Measurements from ENCODE around the gene HOXB3. TPM values are rescaled to one million over a fixed set of nuclear protein-coding genes. Genes with fewer than 3 reads are reported as not detected.
A peak's percentile ranks its signal among the peaks of the same experiment; 100 is the strongest.

The HOXB3 gene
- total RNA-seq, 1 donor from 2014 or later: not detected

- Histone ChIP-seq H3K9ac (ENCODE audit: low read length) (peak overlapping the region; percentile 59), H4K20me1 (ENCODE audit: insufficient read depth, low read length) (peaks cover 24% of the 10 kb centered on the region), H3K27ac (ENCODE audit: low read depth, low read length) (no peak overlapping the region)
These were observed 6.9 kb upstream of the HOXB3 start for GRCh38 chr17:48596735-48597527.

DNA sequence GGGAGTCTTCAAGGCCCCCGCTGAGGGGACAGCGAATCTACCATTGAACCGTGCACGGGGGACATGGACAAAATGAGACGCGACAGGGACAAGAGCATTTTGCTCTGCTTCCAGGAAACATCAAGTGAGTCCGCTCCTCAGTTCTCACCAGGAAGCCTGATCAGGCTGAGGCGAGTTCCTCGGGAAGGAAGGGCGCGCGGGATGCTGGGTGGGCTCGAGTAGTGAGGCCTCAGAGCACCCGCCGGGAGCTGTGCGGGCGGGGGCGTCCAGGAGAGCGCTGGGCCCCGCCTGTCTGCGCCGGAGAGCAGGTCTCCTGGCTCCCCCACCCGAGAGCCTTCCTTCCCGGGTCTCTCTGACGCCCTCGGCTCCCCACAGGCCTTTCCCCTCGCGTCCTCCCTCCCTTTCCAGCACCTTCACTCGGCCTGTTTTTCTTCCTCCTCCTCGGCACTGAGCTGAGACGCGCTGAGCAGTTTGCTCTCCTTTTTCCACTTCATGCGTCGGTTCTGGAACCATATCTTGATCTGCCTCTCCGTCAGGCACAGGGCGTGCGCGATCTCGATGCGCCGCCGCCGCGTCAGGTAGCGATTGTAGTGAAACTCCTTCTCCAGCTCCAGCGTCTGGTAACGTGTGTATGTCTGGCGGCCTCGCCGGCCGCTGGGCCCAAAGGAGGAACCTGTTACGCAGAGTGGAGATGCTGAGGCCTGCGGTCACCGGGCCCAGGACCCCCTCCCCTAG, 6.1 kb upstream of the HOXB3 start:
- H3K4me3 Mint-ChIP-seq (ENCODE audit: unreplicated experiment): no peak overlapping the region
- Histone ChIP-seq H3K36me3 (ENCODE audit: insufficient read depth, low read length) (no peaks in the 10 kb centered on the region), H4K20me1 (ENCODE audit: insufficient read depth, low read length) (peaks cover 18% of the 10 kb centered on the region), H3K4me2 (ENCODE audit: low read length) (peak overlapping the region; percentile 84), H3K4me3 (ENCODE audit: insufficient read depth, low read depth, low read length) (peak overlapping the region; percentile 59), H3K9me3 (ENCODE audit: insufficient read depth, low read depth, low read length) (no peaks in the 10 kb centered on the region), H3K27ac (ENCODE audit: low read depth, low read length) (no peak overlapping the region), H2AFZ (ENCODE audit: low read depth, low read length) (peak overlapping the region; percentile 62), H3K4me1 (ENCODE audit: insufficient read depth, low read length) (peaks cover 18% of the 10 kb centered on the region), H3K79me2 (ENCODE audit: insufficient read depth, low read length) (peaks cover 18% of the 10 kb centered on the region), H3K9ac (ENCODE audit: low read length) (peak overlapping the region; percentile 59), H3K27me3 (ENCODE audit: insufficient read depth, low read length) (peaks cover 81% of the 10 kb centered on the region)
- H3K4me1 Mint-ChIP-seq (ENCODE audit: low read depth, unreplicated experiment): no peaks in the 10 kb centered on the region
- no peak overlapping the region for H3K27ac Mint-ChIP-seq (ENCODE audit: unreplicated experiment)
- no peaks in the 10 kb centered on the region for H3K36me3 Mint-ChIP-seq (ENCODE audit: low read depth, unreplicated experiment)
- H3K27me3 Mint-ChIP-seq (ENCODE audit: low read depth, unreplicated experiment): peaks cover 91% of the 10 kb centered on the region
- TF ChIP-seq, protein P1, sequence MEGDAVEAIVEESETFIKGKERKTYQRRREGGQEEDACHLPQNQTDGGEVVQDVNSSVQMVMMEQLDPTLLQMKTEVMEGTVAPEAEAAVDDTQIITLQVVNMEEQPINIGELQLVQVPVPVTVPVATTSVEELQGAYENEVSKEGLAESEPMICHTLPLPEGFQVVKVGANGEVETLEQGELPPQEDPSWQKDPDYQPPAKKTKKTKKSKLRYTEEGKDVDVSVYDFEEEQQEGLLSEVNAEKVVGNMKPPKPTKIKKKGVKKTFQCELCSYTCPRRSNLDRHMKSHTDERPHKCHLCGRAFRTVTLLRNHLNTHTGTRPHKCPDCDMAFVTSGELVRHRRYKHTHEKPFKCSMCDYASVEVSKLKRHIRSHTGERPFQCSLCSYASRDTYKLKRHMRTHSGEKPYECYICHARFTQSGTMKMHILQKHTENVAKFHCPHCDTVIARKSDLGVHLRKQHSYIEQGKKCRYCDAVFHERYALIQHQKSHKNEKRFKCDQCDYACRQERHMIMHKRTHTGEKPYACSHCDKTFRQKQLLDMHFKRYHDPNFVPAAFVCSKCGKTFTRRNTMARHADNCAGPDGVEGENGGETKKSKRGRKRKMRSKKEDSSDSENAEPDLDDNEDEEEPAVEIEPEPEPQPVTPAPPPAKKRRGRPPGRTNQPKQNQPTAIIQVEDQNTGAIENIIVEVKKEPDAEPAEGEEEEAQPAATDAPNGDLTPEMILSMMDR (IDR thresholded peaks at IDR 0.05; ENCODE audit: insufficient read depth, low read depth, low read length): no peak
- peak; percentile 82 for TF ChIP-seq EZH2 (IDR thresholded peaks at IDR 0.05; ENCODE audit: insufficient read depth, low read length)
- H3K9me3 Mint-ChIP-seq (ENCODE audit: unreplicated experiment): peaks cover 47% of the 10 kb centered on the region
- DNase-seq (ENCODE audit: low read depth) (no peak), FAIRE-seq (no peak)

More at GRCh38 chr17:48596735-48597527, 6.9 kb upstream of the HOXB3 start:
- Histone ChIP-seq H3K36me3 (ENCODE audit: insufficient read depth, low read length) (no peaks in the 10 kb centered on the region), H3K4me2 (ENCODE audit: low read length) (peak overlapping the region; percentile 84), H3K9me3 (ENCODE audit: insufficient read depth, low read depth, low read length) (no peaks in the 10 kb centered on the region), H3K79me2 (ENCODE audit: insufficient read depth, low read length) (peaks cover 11% of the 10 kb centered on the region), H3K27me3 (ENCODE audit: insufficient read depth, low read length) (peaks cover 88% of the 10 kb centered on the region), H2AFZ (ENCODE audit: low read depth, low read length) (peak overlapping the region; percentile 62), H3K4me1 (ENCODE audit: insufficient read depth, low read length) (peaks cover 18% of the 10 kb centered on the region), H3K4me3 (ENCODE audit: insufficient read depth, low read depth, low read length) (peak overlapping the region; percentile 59)
- FAIRE-seq: no peak
- no peaks in the 10 kb centered on the region for H3K4me1 Mint-ChIP-seq (ENCODE audit: low read depth, unreplicated experiment)
- H3K9me3 Mint-ChIP-seq (ENCODE audit: unreplicated experiment): peaks cover 46% of the 10 kb centered on the region
- H3K36me3 Mint-ChIP-seq (ENCODE audit: low read depth, unreplicated experiment): no peaks in the 10 kb centered on the region
- DNase-seq (ENCODE audit: low read depth): no peak
- H3K4me3 Mint-ChIP-seq (ENCODE audit: unreplicated experiment): no peak overlapping the region
- peaks cover 91% of the 10 kb centered on the region for H3K27me3 Mint-ChIP-seq (ENCODE audit: low read depth, unreplicated experiment)
- peak overlapping the region; percentile 66 for H3K27ac Mint-ChIP-seq (ENCODE audit: unreplicated experiment)
- peak; percentile 18 for TF ChIP-seq EZH2 (IDR thresholded peaks at IDR 0.05; ENCODE audit: insufficient read depth, low read length)
- TF ChIP-seq, protein P1 (IDR thresholded peaks at IDR 0.05; ENCODE audit: insufficient read depth, low read depth, low read length): no peak

Data from astrocyte (in vitro differentiated cells and primary cell).